Cardiac muscle cell (in vitro differentiated cells and primary cell): ENCODE measurements around the gene MNX1. TPM values are rescaled to one million over a fixed set of nuclear protein-coding genes. Genes with fewer than 3 reads are reported as not detected.

Source experiments
- DNase-seq, 2 donors: peaks; one replicate each; pipeline versions ENCODE4 v3.0.0 to v3.0.0-alpha.2; 2010 to 2017; ENCODE audit warnings: low read depth in 1 of 2, low spot score in 1 of 2
- H3K27ac ChIP-seq: fragments of 200-600 bp; sonication (generic); 2 replicates; pipeline ENCODE4 v1.5.1; 2016
- H3K27me3 ChIP-seq: fragments of 200-600 bp; sonication (generic); 2 replicates; pipeline ENCODE4 v1.6.0; 2016; ENCODE audit warnings: control low read depth
- H3K36me3 ChIP-seq: fragments of 200-600 bp; sonication (generic); 2 replicates; pipeline ENCODE4 v1.5.1; 2016; ENCODE audit warnings: control low read depth
- H3K4me1 ChIP-seq: fragments of 200-600 bp; sonication (generic); 2 replicates; pipeline ENCODE4 v1.8.1; 2017; ENCODE audit warnings: low read depth, mild to moderate bottlenecking, mixed run types
- H3K4me3 ChIP-seq: fragments of 200-600 bp; sonication (generic); 2 replicates; pipeline ENCODE4 v1.5.1; 2016; ENCODE audit warnings: mild to moderate bottlenecking
- H3K9me3 ChIP-seq: fragments of 200-600 bp; sonication (generic); 2 replicates; pipeline ENCODE4 v1.5.1; 2017; ENCODE audit warnings: low read depth, mild to moderate bottlenecking, control low read depth
- CTCF ChIP-seq: IDR thresholded peaks from 2 replicates; pipeline ENCODE4 v1.5.1; 2012; ENCODE audit warnings: low read depth, mild to moderate bottlenecking, low read length
- polyA plus RNA-seq: library from polyadenylated mRNA; unstranded; fragments of >200 nt; fragmentation: Nextera tagmentation; extraction: Ambion mirVana; gene quantifications from 2 replicates; pipeline ENCODE4 v1.2.1, GENCODE V29; 2016
- total RNA-seq: library from RNA; depleted of rRNA; stranded (reverse); fragments of >200 nt; gene quantifications from 2 replicates; pipeline ENCODE4 v1.2.3, GENCODE V29; 2016

The MNX1 gene
- 0.56 and 0.77 TPM in 2 replicates for total RNA-seq
- 0.31 and 0.35 TPM in 2 replicates for polyA plus RNA-seq

- H3K36me3 ChIP-seq, result no peaks in the 10 kb centered on the region
- H3K4me3 ChIP-seq, result peak within 1 kb of the TSS; percentile 48
- no peak within 1 kb of the TSS for H3K27ac ChIP-seq
- no peak for TF ChIP-seq CTCF
- peaks cover 96% of the 10 kb centered on the region for H3K27me3 ChIP-seq
- no peaks in the 10 kb centered on the region for H3K4me1 ChIP-seq
- DNase-seq, result peak in 1 of 2 donors; percentile 93
- no peaks in the 10 kb centered on the region for H3K9me3 ChIP-seq
These were observed at the start of gene MNX1 for GRCh38 chr7:157010588-157011332. Gene MNX1 (minus strand): TSS chr7:157010663. CDS start chr7:157010350, 313 bp downstream.

DNA sequence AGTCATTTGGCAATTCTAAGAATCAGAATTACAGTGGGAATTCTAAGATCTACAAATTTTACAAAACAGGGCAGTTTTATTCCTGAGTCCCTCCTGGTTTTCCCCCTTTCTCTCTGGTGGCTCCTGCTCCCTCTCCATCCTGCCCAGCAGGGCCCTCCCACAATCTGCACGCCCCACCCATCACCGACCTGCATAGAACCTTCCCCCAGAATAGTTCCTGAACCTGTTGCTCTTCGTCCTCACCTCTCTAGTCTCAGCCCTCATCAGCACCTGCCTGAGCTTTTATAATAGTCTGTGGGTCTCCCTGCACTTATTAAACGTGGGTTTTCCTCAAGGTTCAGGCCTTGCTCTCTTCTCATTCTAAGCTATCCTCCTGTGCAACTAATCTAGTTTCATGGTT is 49.1 kb upstream of the MNX1 start:
- Histone ChIP-seq H3K27ac (no peak overlapping the region), H3K36me3 (no peaks in the 10 kb centered on the region), H3K9me3 (no peaks in the 10 kb centered on the region), H3K27me3 (no peaks in the 10 kb centered on the region), H3K4me1 (no peaks in the 10 kb centered on the region), H3K4me3 (no peak overlapping the region)
- no peak for DNase-seq
- TF ChIP-seq CTCF, result no peak

- TF ChIP-seq CTCF, result no peak
- no peak for DNase-seq
- no peaks in the 10 kb centered on the region for H3K4me1 ChIP-seq
- no peaks in the 10 kb centered on the region for H3K9me3 ChIP-seq
- H3K36me3 ChIP-seq, result no peaks in the 10 kb centered on the region
- H3K4me3 ChIP-seq, result no peak overlapping the region
- no peak overlapping the region for H3K27ac ChIP-seq
- no peaks in the 10 kb centered on the region for H3K27me3 ChIP-seq
These were observed 48.2 kb upstream of the MNX1 start for GRCh38 chr7:157058701-157059100.

- Histone ChIP-seq H3K4me1 (no peaks in the 10 kb centered on the region), H3K27ac (no peak overlapping the region), H3K9me3 (no peaks in the 10 kb centered on the region), H3K36me3 (no peaks in the 10 kb centered on the region), H3K27me3 (no peaks in the 10 kb centered on the region), H3K4me3 (no peak overlapping the region)
- no peak for DNase-seq
- no peak for TF ChIP-seq CTCF
These were observed 47.6 kb upstream of the MNX1 start for GRCh38 chr7:157058068-157058467.

GRCh38 chr7:157056957-157057902 is 46.8 kb upstream of the MNX1 start:
- H3K4me1 ChIP-seq, result no peaks in the 10 kb centered on the region
- DNase-seq, result no peak
- H3K4me3 ChIP-seq, result no peak overlapping the region
- TF ChIP-seq CTCF, result no peak
- H3K27me3 ChIP-seq, result no peaks in the 10 kb centered on the region
- H3K36me3 ChIP-seq, result no peaks in the 10 kb centered on the region
- no peak overlapping the region for H3K27ac ChIP-seq
- no peaks in the 10 kb centered on the region for H3K9me3 ChIP-seq
